Endothelial cell of umbilical vein (primary cell): ENCODE data around the gene RER1. TPM values are rescaled to one million over a fixed set of nuclear protein-coding genes. Genes with fewer than 3 reads are reported as not detected.

Experiments
- BruUV-seq: library from RNA; stranded (reverse); fragments of 400-500 nt; replicated peaks from 2 replicates; lab custom pipeline; 2021; lab: Mats Ljungman, UMichigan
- CTCF ChIA-PET: fragments of 300-600, 350-600 bp; sonication (Branson Sonifier 250); formaldehyde crosslinking; loops from one replicate; lab custom pipeline; 2021; ENCODE audit warnings: antibody characterized with exemption, inconsistent platforms; lab: Charles Lee
- POLR2A ChIA-PET: fragments of 300-600, 350-600 bp; sonication (Branson Sonifier 250); formaldehyde crosslinking; loops from one replicate; lab custom pipeline; 2021; ENCODE audit warnings: antibody characterized with exemption, inconsistent platforms; lab: Charles Lee
- DNase-seq: peaks from one replicate; pipeline ENCODE4 v3.0.0-alpha.2; 2011; ENCODE audit warnings: low read depth, low spot score
- FAIRE-seq: peaks from 2 replicates; lab custom pipeline; 2011; peaks lifted over from hg19 to GRCh38; lab: Jason Lieb, UNC
- H2AFZ ChIP-seq: 2 replicates; pipeline ENCODE4 v1.6.0; 2012; ENCODE audit warnings: low read depth, low read length, control low read depth, inconsistent platforms
- H3K27ac ChIP-seq: 2 replicates; pipeline ENCODE4 v1.5.1; 2011; ENCODE audit warnings: low read depth, mild to moderate bottlenecking, control low read depth, low read length, moderate library complexity; ENCODE audit not compliant: insufficient read depth
- H3K27me3 ChIP-seq, 2 experiments: 2 replicates each; pipeline versions ENCODE4 v1.6.0 to v1.6.1; 2011; ENCODE audit warnings: low read length in 2 of 2, mixed read lengths in 1 of 2; ENCODE audit not compliant: control insufficient read depth in 2 of 2, insufficient read depth in 2 of 2
- H3K36me3 ChIP-seq, 2 experiments: 2 replicates in 1 of 2; 3 replicates in 1 of 2; pipeline ENCODE4 v1.5.1; 2011; ENCODE audit warnings: low read length in 2 of 2, mild to moderate bottlenecking in 1 of 2, moderate library complexity in 1 of 2; ENCODE audit not compliant: control insufficient read depth in 2 of 2, insufficient read depth in 2 of 2; ENCODE audit errors: extremely low read depth in 1 of 2
- H3K4me1 ChIP-seq: 3 replicates; pipeline ENCODE4 v1.5.1; 2011; ENCODE audit warnings: mild to moderate bottlenecking, low read length; ENCODE audit not compliant: control insufficient read depth, insufficient read depth; ENCODE audit errors: extremely low read depth
- H3K4me2 ChIP-seq: 2 replicates; pipeline ENCODE4 v1.6.1; 2011; ENCODE audit warnings: low read length, control low read depth, mixed read lengths; ENCODE audit not compliant: insufficient read depth
- H3K4me3 ChIP-seq, 3 experiments: fragments of 200-600 bp in 1 of 3; sonication (generic), shearing (Covaris generic) in 1 of 3; replicated peaks in 1 of 3; 2 replicates each; pipeline ENCODE4 v1.5.1; 2011 to 2016; ENCODE audit warnings: control low read depth in 3 of 3, low read length in 3 of 3, mild to moderate bottlenecking in 2 of 3, inconsistent platforms in 1 of 3, low read depth in 1 of 3, moderate library complexity in 1 of 3; ENCODE audit not compliant: insufficient read depth in 1 of 3
- H3K79me2 ChIP-seq: 2 replicates; pipeline ENCODE4 v1.6.0; 2012; ENCODE audit warnings: low read length, inconsistent platforms; ENCODE audit not compliant: control insufficient read depth, insufficient read depth
- H3K9ac ChIP-seq: replicated peaks from 2 replicates; pipeline ENCODE3; 2011; ENCODE audit warnings: low read length, control low read depth; ENCODE audit not compliant: insufficient read depth; ENCODE audit errors: extremely low read depth
- H3K9me1 ChIP-seq: replicated peaks from 3 replicates; pipeline ENCODE4 v1.6.0; 2011; ENCODE audit warnings: mild to moderate bottlenecking, low read length; ENCODE audit not compliant: control insufficient read depth, insufficient read depth; ENCODE audit errors: extremely low read depth
- H3K9me3 ChIP-seq: replicated peaks from 2 replicates; pipeline ENCODE4 v1.5.1; 2012; ENCODE audit warnings: low read length, inconsistent platforms; ENCODE audit not compliant: control insufficient read depth, insufficient read depth
- H4K20me1 ChIP-seq: replicated peaks from 2 replicates; pipeline ENCODE3; 2011; ENCODE audit warnings: mild to moderate bottlenecking, low read length; ENCODE audit not compliant: control insufficient read depth, insufficient read depth; ENCODE audit errors: extremely low read depth
- EZH2 ChIP-seq: IDR thresholded peaks from 2 replicates; pipeline ENCODE4 v1.6.1; 2012; ENCODE audit warnings: borderline replicate concordance, low read depth, mild to moderate bottlenecking, moderate library complexity, low read length, inconsistent platforms; ENCODE audit not compliant: severe bottlenecking
- FOS ChIP-seq: IDR thresholded peaks from 2 replicates; pipeline ENCODE4 v1.6.1; 2011; ENCODE audit warnings: mild to moderate bottlenecking, low read length, moderate library complexity, borderline replicate concordance; ENCODE audit not compliant: insufficient read depth
- GATA2 ChIP-seq: IDR thresholded peaks from 2 replicates; pipeline ENCODE4 v1.7.0; 2011; ENCODE audit warnings: low read depth, mild to moderate bottlenecking, moderate library complexity, mixed read lengths, low read length; ENCODE audit not compliant: insufficient read length, insufficient read depth
- JUN ChIP-seq: IDR thresholded peaks from 2 replicates; pipeline ENCODE4 v1.6.1; 2011; ENCODE audit warnings: borderline replicate concordance, low read depth; ENCODE audit not compliant: insufficient read length, insufficient read depth
- MYC ChIP-seq: IDR thresholded peaks from one replicate; pipeline ENCODE4 v1.6.1; 2011; ENCODE audit warnings: mild to moderate bottlenecking, low read depth, low read length
- POLR2A ChIP-seq: IDR thresholded peaks from 2 replicates; pipeline ENCODE4 v1.6.1; 2012; ENCODE audit warnings: low read depth, mild to moderate bottlenecking, control low read depth, low read length
- POLR2AphosphoS5 ChIP-seq: IDR thresholded peaks from 2 replicates; pipeline ENCODE4 v1.6.1; 2012; ENCODE audit warnings: low read depth, mild to moderate bottlenecking, control low read depth, low read length, moderate library complexity; ENCODE audit not compliant: insufficient read depth
- dilution Hi-C: fragments of 300-500 bp; cut with MboI; formaldehyde crosslinking; loops from one replicate; pipeline ENCODE4 v1.15.0; 2019; ENCODE audit warnings: low sequenced_read_pairs; ENCODE audit not compliant: extremely low pct_ligation_motif_present
- intact Hi-C: fragments of 100-400 bp; cut with micrococcal nuclease; formaldehyde crosslinking; loops from one replicate; pipeline ENCODE4 v1.10.0; 2022
- polyA plus RNA-seq, 4 experiments: library from polyadenylated mRNA; depleted of rRNA in 3 of 4; stranded (reverse) in 3 of 4; unstranded in 1 of 4; fragments of >200 nt; gene quantifications; 2 replicates each; pipeline versions ENCODE4 v1.2.1 to v1.2.3, GENCODE V29; 2011 to 2012; ENCODE audit warnings: missing spikeins in 1 of 4
- total RNA-seq: library from RNA; stranded (reverse); gene quantifications from 2 replicates; pipeline ENCODE4 v1.2.3, GENCODE V29; 2021
- TF ChIP-seq, protein P1 (sequence below), 2 donors: IDR thresholded peaks; 1 replicate in 1 of 2; 2 replicates in 1 of 2; pipeline ENCODE4 v1.5.1; 2011; ENCODE audit warnings: low read length in 2 of 2, mild to moderate bottlenecking in 2 of 2, moderate library complexity in 2 of 2, control low read depth in 1 of 2, inconsistent platforms in 1 of 2, low read depth in 1 of 2; ENCODE audit not compliant: insufficient read depth in 1 of 2; ENCODE audit errors: extremely low read depth in 1 of 2
- TF ChIP-seq, protein P2 (sequence below): IDR thresholded peaks from 2 replicates; pipeline ENCODE4 v1.6.1; 2011; ENCODE audit not compliant: insufficient read depth, insufficient read length

RER1 gene
- total and polyA plus RNA-seq, 2 donors (not counting 3 experiments of a cell fraction or from before 2014, with no cell fraction given): 179 to 292 TPM

DNA sequence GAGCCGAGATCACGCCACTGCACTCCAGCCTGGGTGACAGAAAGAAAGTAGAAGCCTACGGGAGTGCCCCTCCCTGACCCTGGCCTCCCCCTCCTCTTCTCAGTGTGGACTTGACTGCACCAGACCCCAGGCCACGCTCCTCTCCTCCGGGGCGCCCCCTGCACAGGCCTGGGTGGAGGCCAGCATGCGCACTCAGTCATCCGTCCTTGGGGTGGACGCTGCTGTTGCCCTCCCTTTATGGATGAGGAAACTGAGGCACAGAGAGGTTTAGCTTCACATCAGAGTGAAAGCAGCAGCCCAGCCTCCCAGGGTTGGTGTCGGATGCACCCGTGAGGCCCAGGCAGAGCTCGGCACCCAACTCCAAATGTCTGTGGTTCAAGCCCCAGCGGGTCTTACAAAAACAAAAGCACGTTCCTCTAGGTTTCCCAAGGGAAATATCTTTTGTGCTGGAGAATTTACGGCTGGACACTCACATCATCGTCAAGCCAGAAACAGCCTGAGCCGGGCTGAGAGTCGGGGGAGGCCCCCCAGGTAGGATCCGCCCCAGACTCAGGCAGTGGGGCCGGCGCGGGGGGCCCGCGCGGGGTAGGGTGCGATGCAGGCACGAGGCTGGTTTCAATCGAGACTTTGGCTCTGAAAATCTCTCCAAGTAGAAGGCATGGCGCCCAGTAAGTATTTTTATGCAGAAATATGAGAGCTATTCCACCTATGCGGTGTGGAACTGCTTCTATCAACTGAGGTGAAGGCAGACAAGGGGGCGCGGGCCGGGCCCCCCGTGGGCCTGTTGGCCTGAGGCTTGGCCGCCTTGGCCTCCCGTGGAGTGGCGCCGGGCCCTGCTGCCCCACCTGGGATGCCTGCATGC lies 36.9 kb upstream of the RER1 start:
- Histone ChIP-seq H3K9ac (no peak overlapping the region), H3K27ac (no peak overlapping the region), H3K4me3 (no peak overlapping the region), H3K27me3 (no peaks in the 10 kb centered on the region), H3K9me3 (no peaks in the 10 kb centered on the region), H4K20me1 (no peaks in the 10 kb centered on the region), H3K4me1 (no peaks in the 10 kb centered on the region), H2AFZ (no peak overlapping the region), H3K4me2 (no peak overlapping the region), H3K9me1 (no peaks in the 10 kb centered on the region), H3K36me3 (no peaks in the 10 kb centered on the region), H3K79me2 (no peaks in the 10 kb centered on the region)
- FAIRE-seq (no peak), DNase-seq (no peak)
- dilution Hi-C loops (no loop called here), intact Hi-C loops (no loop called here)
- TF ChIP-seq, protein P1, sequence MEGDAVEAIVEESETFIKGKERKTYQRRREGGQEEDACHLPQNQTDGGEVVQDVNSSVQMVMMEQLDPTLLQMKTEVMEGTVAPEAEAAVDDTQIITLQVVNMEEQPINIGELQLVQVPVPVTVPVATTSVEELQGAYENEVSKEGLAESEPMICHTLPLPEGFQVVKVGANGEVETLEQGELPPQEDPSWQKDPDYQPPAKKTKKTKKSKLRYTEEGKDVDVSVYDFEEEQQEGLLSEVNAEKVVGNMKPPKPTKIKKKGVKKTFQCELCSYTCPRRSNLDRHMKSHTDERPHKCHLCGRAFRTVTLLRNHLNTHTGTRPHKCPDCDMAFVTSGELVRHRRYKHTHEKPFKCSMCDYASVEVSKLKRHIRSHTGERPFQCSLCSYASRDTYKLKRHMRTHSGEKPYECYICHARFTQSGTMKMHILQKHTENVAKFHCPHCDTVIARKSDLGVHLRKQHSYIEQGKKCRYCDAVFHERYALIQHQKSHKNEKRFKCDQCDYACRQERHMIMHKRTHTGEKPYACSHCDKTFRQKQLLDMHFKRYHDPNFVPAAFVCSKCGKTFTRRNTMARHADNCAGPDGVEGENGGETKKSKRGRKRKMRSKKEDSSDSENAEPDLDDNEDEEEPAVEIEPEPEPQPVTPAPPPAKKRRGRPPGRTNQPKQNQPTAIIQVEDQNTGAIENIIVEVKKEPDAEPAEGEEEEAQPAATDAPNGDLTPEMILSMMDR (IDR thresholded peaks at IDR 0.05; ENCODE audit: extremely low read depth in 1 of 2, insufficient read depth in 1 of 2, low read depth in 1 of 2, low read length in 2 of 2): no peak
- no peak for TF ChIP-seq JUN
- no peak for TF ChIP-seq MYC
- no peak for TF ChIP-seq POLR2AphosphoS5
- TF ChIP-seq GATA2: no peak
- no peak for TF ChIP-seq FOS
- no peak for TF ChIP-seq EZH2
- TF ChIP-seq, protein P2, sequence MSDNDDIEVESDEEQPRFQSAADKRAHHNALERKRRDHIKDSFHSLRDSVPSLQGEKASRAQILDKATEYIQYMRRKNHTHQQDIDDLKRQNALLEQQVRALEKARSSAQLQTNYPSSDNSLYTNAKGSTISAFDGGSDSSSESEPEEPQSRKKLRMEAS: no peak
- no peak for TF ChIP-seq POLR2A
- BruUV-seq: no TSS peak
- ChIA-PET POLR2A (no interaction called here), CTCF (interaction anchor here (0.9 to 1.2 kb wide), 2 partner anchors 27 to 127 kb away, joined by 3 read pairs; partner anchors contain the start of gene SKI)
